ENCODE results near the gene KCNQ2.

- TF ChIP-seq CTCF (IDR thresholded peaks at IDR 0.05; ENCODE audit: low read length) (no peak), EZH2 (IDR thresholded peaks at IDR 0.05; ENCODE audit: borderline replicate concordance, low read length) (no peak)
These were observed 120.5 kb downstream of the KCNQ2 start for GRCh38 chr20:63351811-63352591.
